DND-41 (cell line): ENCODE data around the gene LAMC3.

ENCODE experiments used
- ATAC-seq: fragments of 200-7000 bp; cut with Tn5 transposase; 3 replicates; pipeline ENCODE4 v1.9.1; 2021; ENCODE audit warnings: low read depth; ENCODE audit not compliant: insufficient read depth
- DNase-seq: peaks from one replicate; pipeline ENCODE4 v3.0.0-alpha.2; 2020
- H2AFZ ChIP-seq: 2 replicates; pipeline ENCODE4 v1.6.0; 2012; ENCODE audit warnings: low read depth, low read length
- H3K27ac ChIP-seq: 2 replicates; pipeline ENCODE4 v1.5.1; 2012; ENCODE audit warnings: low read length, inconsistent platforms
- H3K27me3 ChIP-seq: fragments of 200-600 bp; sonication (generic); 2 replicates; pipeline ENCODE4 v1.6.0; 2012; ENCODE audit warnings: low read length, mild to moderate bottlenecking, inconsistent platforms; ENCODE audit not compliant: insufficient read depth, poor library complexity
- H3K36me3 ChIP-seq: 2 replicates; pipeline ENCODE4 v1.5.1; 2012; ENCODE audit warnings: low read length, inconsistent platforms; ENCODE audit not compliant: insufficient read depth
- H3K4me1 ChIP-seq: 2 replicates; pipeline ENCODE4 v1.5.1; 2012; ENCODE audit warnings: mild to moderate bottlenecking, low read length; ENCODE audit not compliant: insufficient read depth
- H3K4me2 ChIP-seq: 2 replicates; pipeline ENCODE4 v1.6.0; 2012; ENCODE audit warnings: mild to moderate bottlenecking, moderate library complexity, low read length, inconsistent platforms; ENCODE audit not compliant: insufficient read depth
- H3K4me3 ChIP-seq, 2 experiments: fragments of 200-600 bp in 1 of 2; shearing (Covaris generic) in 1 of 2; 2 replicates each; pipeline ENCODE4 v1.5.1; 2012 to 2016; ENCODE audit warnings: inconsistent platforms in 2 of 2, low read length in 2 of 2, mild to moderate bottlenecking in 2 of 2, low read depth in 1 of 2, moderate library complexity in 1 of 2
- H3K79me2 ChIP-seq: 2 replicates; pipeline ENCODE4 v1.6.0; 2012; ENCODE audit warnings: low read length, inconsistent platforms; ENCODE audit not compliant: insufficient read depth
- H3K9ac ChIP-seq: 2 replicates; pipeline ENCODE4 v1.6.0; 2012; ENCODE audit warnings: low read depth, mild to moderate bottlenecking, inconsistent platforms, low read length, moderate library complexity
- H3K9me3 ChIP-seq: 2 replicates; pipeline ENCODE4 v1.5.1; 2012; ENCODE audit warnings: low read length, moderate library complexity, mild to moderate bottlenecking, inconsistent platforms; ENCODE audit not compliant: insufficient read depth, severe bottlenecking
- H4K20me1 ChIP-seq: 2 replicates; pipeline ENCODE4 v1.6.0; 2012; ENCODE audit warnings: low read length; ENCODE audit not compliant: insufficient read depth
- EZH2 ChIP-seq: IDR thresholded peaks from 3 replicates; pipeline ENCODE4 v1.6.1; 2012; ENCODE audit warnings: borderline replicate concordance, low read depth, mild to moderate bottlenecking, moderate library complexity, low read length, inconsistent platforms; ENCODE audit not compliant: severe bottlenecking
- TF ChIP-seq, protein P1 (sequence below): IDR thresholded peaks from 2 replicates; pipeline ENCODE4 v1.5.1; 2012; ENCODE audit warnings: borderline replicate concordance, low read length, moderate library complexity, mild to moderate bottlenecking; ENCODE audit not compliant: poor library complexity, severe bottlenecking; ENCODE audit errors: extremely low read depth

LAMC3 gene

GRCh38 chr9:131046581-131047202 lies 37.7 kb downstream of the LAMC3 start:
- Histone ChIP-seq H3K4me2 (peak overlapping the region; percentile 44), H3K36me3 (no peaks in the 10 kb centered on the region), H3K27ac (no peak overlapping the region), H3K4me3 (no peak overlapping the region), H2AFZ (peak overlapping the region; percentile 60; the same call in 1 of the 2 replicates), H3K9me3 (no peaks in the 10 kb centered on the region), H3K79me2 (no peaks in the 10 kb centered on the region), H3K4me1 (peaks cover 2% of the 10 kb centered on the region; the same call in 1 of the 2 replicates), H3K27me3 (no peaks in the 10 kb centered on the region), H3K9ac (no peak overlapping the region), H4K20me1 (no peaks in the 10 kb centered on the region)
- DNase-seq (peak; percentile 69), ATAC-seq (peak; percentile 96)
- TF ChIP-seq EZH2: no peak
- TF ChIP-seq, protein P1, sequence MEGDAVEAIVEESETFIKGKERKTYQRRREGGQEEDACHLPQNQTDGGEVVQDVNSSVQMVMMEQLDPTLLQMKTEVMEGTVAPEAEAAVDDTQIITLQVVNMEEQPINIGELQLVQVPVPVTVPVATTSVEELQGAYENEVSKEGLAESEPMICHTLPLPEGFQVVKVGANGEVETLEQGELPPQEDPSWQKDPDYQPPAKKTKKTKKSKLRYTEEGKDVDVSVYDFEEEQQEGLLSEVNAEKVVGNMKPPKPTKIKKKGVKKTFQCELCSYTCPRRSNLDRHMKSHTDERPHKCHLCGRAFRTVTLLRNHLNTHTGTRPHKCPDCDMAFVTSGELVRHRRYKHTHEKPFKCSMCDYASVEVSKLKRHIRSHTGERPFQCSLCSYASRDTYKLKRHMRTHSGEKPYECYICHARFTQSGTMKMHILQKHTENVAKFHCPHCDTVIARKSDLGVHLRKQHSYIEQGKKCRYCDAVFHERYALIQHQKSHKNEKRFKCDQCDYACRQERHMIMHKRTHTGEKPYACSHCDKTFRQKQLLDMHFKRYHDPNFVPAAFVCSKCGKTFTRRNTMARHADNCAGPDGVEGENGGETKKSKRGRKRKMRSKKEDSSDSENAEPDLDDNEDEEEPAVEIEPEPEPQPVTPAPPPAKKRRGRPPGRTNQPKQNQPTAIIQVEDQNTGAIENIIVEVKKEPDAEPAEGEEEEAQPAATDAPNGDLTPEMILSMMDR: peak; percentile 90

GRCh38 chr9:131048332-131048731 lies 39.4 kb downstream of the LAMC3 start:
- ATAC-seq: no peak

GRCh38 chr9:131048820-131049219 lies 39.8 kb downstream of the LAMC3 start:
- H3K27me3 ChIP-seq: no peaks in the 10 kb centered on the region
- H3K9me3 ChIP-seq: no peaks in the 10 kb centered on the region
- H3K4me3 ChIP-seq: no peak overlapping the region
- H2AFZ ChIP-seq: no peak overlapping the region
- no peaks in the 10 kb centered on the region for H4K20me1 ChIP-seq
- TF ChIP-seq, protein P1: no peak
- TF ChIP-seq EZH2: no peak
- no peak overlapping the region for H3K9ac ChIP-seq
- no peak for ATAC-seq
- no peaks in the 10 kb centered on the region for H3K79me2 ChIP-seq
- no peaks in the 10 kb centered on the region for H3K36me3 ChIP-seq
- DNase-seq: no peak
- H3K27ac ChIP-seq: no peak overlapping the region
- H3K4me2 ChIP-seq: no peak overlapping the region
- peaks cover 2% of the 10 kb centered on the region; the same call in 1 of the 2 replicates for H3K4me1 ChIP-seq

More at GRCh38 chr9:131048332-131048731, 39.4 kb downstream of the LAMC3 start:
- no peaks in the 10 kb centered on the region for H3K9me3 ChIP-seq
- H3K27me3 ChIP-seq: no peaks in the 10 kb centered on the region
- peaks cover 2% of the 10 kb centered on the region; the same call in 1 of the 2 replicates for H3K4me1 ChIP-seq
- no peak overlapping the region for H3K9ac ChIP-seq
- H3K27ac ChIP-seq: no peak overlapping the region
- H4K20me1 ChIP-seq: no peaks in the 10 kb centered on the region
- no peak for DNase-seq
- H2AFZ ChIP-seq: no peak overlapping the region
- TF ChIP-seq, protein P1: no peak
- no peak for TF ChIP-seq EZH2
- H3K4me2 ChIP-seq: no peak overlapping the region
- no peaks in the 10 kb centered on the region for H3K79me2 ChIP-seq
- H3K4me3 ChIP-seq: no peak overlapping the region
- H3K36me3 ChIP-seq: no peaks in the 10 kb centered on the region
